ENCODE measurements around the gene XIRP1.

DNA sequence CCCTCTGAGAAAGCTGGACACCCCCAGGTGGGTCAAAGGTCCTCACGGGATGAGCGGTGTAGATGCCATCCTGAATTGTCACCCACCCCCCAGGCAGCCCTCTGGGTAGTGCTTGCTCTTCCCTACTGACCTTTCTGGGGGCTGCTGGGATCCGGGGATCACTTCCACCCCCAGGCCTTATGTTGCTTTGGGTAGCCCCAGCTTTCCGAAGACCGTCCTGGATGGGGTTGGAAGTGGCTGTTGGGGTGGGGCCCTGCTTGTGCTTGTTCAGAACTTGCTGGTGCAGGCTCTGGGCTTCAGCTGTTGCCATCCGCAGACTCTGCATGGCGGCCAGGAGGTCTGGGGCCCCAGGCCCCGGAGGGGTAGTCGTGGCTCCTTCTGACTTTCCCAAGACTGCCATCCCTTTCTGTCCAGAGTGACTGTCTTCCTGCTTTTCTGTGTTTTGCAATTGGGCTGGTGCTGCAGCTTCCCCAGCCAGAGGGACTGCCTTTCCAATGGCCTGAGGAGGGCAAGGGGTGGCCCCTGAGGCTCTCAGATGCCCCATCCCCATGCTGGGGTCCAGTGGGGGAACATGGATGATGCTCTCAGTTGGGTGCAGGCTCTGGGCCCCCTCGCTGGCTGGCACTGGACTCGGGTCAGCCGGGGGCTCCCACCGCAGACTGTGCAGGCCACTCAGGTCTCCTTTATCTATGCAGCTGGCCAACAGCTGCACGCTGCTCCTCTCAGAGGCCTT is 6.3 kb downstream of the XIRP1 start:
- TF ChIP-seq, protein P1, sequence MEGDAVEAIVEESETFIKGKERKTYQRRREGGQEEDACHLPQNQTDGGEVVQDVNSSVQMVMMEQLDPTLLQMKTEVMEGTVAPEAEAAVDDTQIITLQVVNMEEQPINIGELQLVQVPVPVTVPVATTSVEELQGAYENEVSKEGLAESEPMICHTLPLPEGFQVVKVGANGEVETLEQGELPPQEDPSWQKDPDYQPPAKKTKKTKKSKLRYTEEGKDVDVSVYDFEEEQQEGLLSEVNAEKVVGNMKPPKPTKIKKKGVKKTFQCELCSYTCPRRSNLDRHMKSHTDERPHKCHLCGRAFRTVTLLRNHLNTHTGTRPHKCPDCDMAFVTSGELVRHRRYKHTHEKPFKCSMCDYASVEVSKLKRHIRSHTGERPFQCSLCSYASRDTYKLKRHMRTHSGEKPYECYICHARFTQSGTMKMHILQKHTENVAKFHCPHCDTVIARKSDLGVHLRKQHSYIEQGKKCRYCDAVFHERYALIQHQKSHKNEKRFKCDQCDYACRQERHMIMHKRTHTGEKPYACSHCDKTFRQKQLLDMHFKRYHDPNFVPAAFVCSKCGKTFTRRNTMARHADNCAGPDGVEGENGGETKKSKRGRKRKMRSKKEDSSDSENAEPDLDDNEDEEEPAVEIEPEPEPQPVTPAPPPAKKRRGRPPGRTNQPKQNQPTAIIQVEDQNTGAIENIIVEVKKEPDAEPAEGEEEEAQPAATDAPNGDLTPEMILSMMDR (conservative IDR thresholded peaks at IDR 0.05; ENCODE audit: low read length): no peak
- no peak for TF ChIP-seq EZH2phosphoT487 (IDR thresholded peaks at IDR 0.05; ENCODE audit: borderline replicate concordance, low read depth, low read length)
